Measurements from ENCODE around the gene PLCB1. TPM values are rescaled to one million over a fixed set of nuclear protein-coding genes. Genes with fewer than 3 reads are reported as not detected.

Gene PLCB1
- total RNA-seq, 1 donor = 13.4 TPM

DNA sequence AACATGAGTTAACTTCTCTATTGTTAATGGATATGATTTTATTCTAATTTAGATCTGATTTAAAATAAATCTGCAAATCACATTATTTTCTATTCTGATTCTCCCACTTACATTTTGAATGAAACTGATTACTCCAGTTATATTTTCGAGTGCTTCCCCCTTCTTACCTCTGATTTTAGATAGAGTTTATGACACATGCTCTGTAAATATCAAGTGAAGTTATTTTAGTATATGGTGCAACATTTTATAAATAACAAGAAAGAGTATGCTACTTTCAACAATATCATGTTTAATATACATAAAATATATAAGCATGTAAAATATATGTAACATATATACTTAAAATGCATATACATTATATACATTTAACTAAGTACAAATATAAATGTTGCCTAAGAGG is 38.9 kb downstream of the PLCB1 start:
- Histone ChIP-seq H2AFZ (ENCODE audit: low read length) (no peak overlapping the region), H3K4me3 (ENCODE audit: insufficient read depth, low read length) (no peak overlapping the region), H3K9me3 (ENCODE audit: low read depth, low read length) (no peaks in the 10 kb centered on the region), H3K27me3 (ENCODE audit: insufficient read depth, low read length) (no peaks in the 10 kb centered on the region), H3K79me2 (ENCODE audit: insufficient read depth, low read length) (no peaks in the 10 kb centered on the region), H3K4me1 (ENCODE audit: insufficient read depth, low read length) (no peaks in the 10 kb centered on the region), H4K20me1 (ENCODE audit: insufficient read depth, low read length) (no peaks in the 10 kb centered on the region), H3K4me2 (ENCODE audit: insufficient read depth, low read length) (no peak overlapping the region), H3K36me3 (ENCODE audit: insufficient read depth, low read length) (no peaks in the 10 kb centered on the region), H3K27ac (ENCODE audit: low read depth, low read length) (no peak overlapping the region)
- TF ChIP-seq, protein P1, sequence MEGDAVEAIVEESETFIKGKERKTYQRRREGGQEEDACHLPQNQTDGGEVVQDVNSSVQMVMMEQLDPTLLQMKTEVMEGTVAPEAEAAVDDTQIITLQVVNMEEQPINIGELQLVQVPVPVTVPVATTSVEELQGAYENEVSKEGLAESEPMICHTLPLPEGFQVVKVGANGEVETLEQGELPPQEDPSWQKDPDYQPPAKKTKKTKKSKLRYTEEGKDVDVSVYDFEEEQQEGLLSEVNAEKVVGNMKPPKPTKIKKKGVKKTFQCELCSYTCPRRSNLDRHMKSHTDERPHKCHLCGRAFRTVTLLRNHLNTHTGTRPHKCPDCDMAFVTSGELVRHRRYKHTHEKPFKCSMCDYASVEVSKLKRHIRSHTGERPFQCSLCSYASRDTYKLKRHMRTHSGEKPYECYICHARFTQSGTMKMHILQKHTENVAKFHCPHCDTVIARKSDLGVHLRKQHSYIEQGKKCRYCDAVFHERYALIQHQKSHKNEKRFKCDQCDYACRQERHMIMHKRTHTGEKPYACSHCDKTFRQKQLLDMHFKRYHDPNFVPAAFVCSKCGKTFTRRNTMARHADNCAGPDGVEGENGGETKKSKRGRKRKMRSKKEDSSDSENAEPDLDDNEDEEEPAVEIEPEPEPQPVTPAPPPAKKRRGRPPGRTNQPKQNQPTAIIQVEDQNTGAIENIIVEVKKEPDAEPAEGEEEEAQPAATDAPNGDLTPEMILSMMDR (IDR thresholded peaks at IDR 0.05; ENCODE audit: extremely low read depth, low read depth, low read length) = no peak
- DNase-seq (ENCODE audit: insufficient read length, low spot score, missing footprints) = no peak

DNA sequence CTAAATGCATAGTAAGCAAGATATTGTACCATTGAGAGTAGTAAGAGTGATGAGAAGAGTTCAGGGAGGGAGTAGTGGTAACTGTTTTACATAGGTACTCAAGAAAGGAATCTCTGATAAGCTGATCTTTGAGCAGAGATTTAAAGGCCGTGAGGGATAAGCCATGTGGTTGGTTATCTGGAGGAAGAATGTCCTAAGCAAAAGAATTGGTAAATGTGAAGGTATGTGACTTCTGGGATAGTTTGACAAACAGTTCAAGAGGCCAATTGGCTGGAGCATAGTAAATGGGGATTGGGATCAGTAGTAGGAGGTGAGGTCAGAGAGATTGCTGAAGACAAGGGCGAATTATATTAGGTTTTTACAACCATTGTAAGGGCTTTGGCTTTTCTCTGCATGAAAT is 40.1 kb downstream of the PLCB1 start:
- Histone ChIP-seq H3K27me3 (ENCODE audit: insufficient read depth, low read length) (no peaks in the 10 kb centered on the region), H3K27ac (ENCODE audit: low read depth, low read length) (no peak overlapping the region), H3K79me2 (ENCODE audit: insufficient read depth, low read length) (no peaks in the 10 kb centered on the region), H3K9me3 (ENCODE audit: low read depth, low read length) (no peaks in the 10 kb centered on the region), H3K4me1 (ENCODE audit: insufficient read depth, low read length) (no peaks in the 10 kb centered on the region), H3K36me3 (ENCODE audit: insufficient read depth, low read length) (no peaks in the 10 kb centered on the region), H4K20me1 (ENCODE audit: insufficient read depth, low read length) (no peaks in the 10 kb centered on the region), H3K4me2 (ENCODE audit: insufficient read depth, low read length) (no peak overlapping the region), H3K4me3 (ENCODE audit: insufficient read depth, low read length) (no peak overlapping the region), H2AFZ (ENCODE audit: low read length) (no peak overlapping the region)
- TF ChIP-seq, protein P1 (IDR thresholded peaks at IDR 0.05; ENCODE audit: extremely low read depth, low read depth, low read length) = no peak
- DNase-seq (ENCODE audit: insufficient read length, low spot score, missing footprints) = no peak

DNA sequence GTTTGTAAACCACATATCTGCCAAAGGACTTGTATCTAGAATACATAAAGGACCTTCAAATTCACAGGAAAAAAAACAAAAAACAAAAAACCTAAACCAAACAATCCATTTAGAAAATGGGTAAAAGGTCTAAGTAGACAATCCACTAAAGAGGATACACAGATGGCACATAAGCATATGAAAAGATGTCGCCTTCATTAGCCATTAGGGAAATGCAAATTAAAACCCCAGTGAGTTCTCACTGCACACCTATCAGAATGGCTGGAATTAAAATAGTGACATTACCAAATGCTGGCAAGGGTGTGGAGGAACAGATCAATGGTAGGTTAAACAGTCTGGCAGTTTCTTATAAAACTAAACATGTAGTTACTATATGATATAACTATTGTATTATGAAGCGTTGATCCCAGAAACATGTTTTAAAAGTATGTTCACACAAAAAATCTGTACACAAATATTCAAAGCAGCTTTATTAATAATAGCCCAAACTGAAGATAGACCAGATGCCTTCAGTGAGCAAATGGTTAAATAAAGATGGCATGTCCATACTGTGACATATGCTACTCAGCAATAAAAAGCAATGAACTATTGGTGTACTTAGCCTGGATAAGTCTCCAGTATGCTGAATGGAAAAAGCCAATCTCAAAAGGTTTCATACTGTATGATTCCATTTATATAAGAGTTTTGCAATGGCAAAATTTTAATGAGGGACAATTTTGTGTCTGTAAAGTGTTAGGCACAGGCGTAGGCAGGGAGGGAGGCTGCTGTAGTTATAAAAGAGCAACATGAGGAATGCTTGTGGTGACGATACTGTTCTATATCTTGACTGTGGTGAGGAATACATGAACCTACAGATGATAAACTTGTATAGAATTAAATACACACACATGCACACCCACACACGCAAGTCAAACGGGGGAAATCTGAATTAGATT is 43.9 kb downstream of the PLCB1 start:
- H2AFZ ChIP-seq (ENCODE audit: low read length) = no peak overlapping the region
- H3K4me3 ChIP-seq (ENCODE audit: insufficient read depth, low read length) = no peak overlapping the region
- no peaks in the 10 kb centered on the region for H3K4me1 ChIP-seq (ENCODE audit: insufficient read depth, low read length)
- H3K4me2 ChIP-seq (ENCODE audit: insufficient read depth, low read length) = no peak overlapping the region
- H4K20me1 ChIP-seq (ENCODE audit: insufficient read depth, low read length) = no peaks in the 10 kb centered on the region
- no peaks in the 10 kb centered on the region for H3K9me3 ChIP-seq (ENCODE audit: low read depth, low read length)
- no peak overlapping the region for H3K27ac ChIP-seq (ENCODE audit: low read depth, low read length)
- DNase-seq (ENCODE audit: insufficient read length, low spot score, missing footprints) = no peak
- no peaks in the 10 kb centered on the region for H3K36me3 ChIP-seq (ENCODE audit: insufficient read depth, low read length)
- no peaks in the 10 kb centered on the region for H3K79me2 ChIP-seq (ENCODE audit: insufficient read depth, low read length)
- H3K27me3 ChIP-seq (ENCODE audit: insufficient read depth, low read length) = no peaks in the 10 kb centered on the region
- TF ChIP-seq, protein P1 (IDR thresholded peaks at IDR 0.05; ENCODE audit: extremely low read depth, low read depth, low read length) = no peak

DNA sequence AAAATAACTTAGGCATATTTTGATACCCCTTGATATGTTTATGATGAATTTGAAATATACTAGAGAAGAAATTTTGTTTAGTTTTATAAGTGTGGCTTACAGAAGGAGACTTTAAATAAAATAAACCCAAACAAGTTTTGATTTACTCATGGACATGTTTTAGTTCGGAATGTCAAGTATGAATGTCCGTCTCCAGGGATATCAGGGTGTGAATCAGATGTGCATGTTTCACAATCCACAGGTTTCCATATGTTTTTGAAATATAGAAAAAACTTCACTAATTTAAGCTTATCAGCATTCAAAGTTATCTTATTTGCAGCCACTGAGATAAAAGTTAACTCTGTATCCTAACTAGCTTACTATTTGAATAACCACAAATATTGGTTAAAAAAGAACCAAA is 51.5 kb downstream of the PLCB1 start:
- Histone ChIP-seq H3K79me2 (ENCODE audit: insufficient read depth, low read length) (no peaks in the 10 kb centered on the region), H3K4me2 (ENCODE audit: insufficient read depth, low read length) (no peak overlapping the region)
- TF ChIP-seq, protein P1 (IDR thresholded peaks at IDR 0.05; ENCODE audit: extremely low read depth, low read depth, low read length) = no peak

More for the DNA sequence above, 51.5 kb downstream of the PLCB1 start:
- Histone ChIP-seq H2AFZ (ENCODE audit: low read length) (no peak overlapping the region), H3K9me3 (ENCODE audit: low read depth, low read length) (no peaks in the 10 kb centered on the region), H3K4me3 (ENCODE audit: insufficient read depth, low read length) (no peak overlapping the region), H4K20me1 (ENCODE audit: insufficient read depth, low read length) (no peaks in the 10 kb centered on the region), H3K27me3 (ENCODE audit: insufficient read depth, low read length) (no peaks in the 10 kb centered on the region), H3K36me3 (ENCODE audit: insufficient read depth, low read length) (no peaks in the 10 kb centered on the region), H3K27ac (ENCODE audit: low read depth, low read length) (no peak overlapping the region), H3K4me1 (ENCODE audit: insufficient read depth, low read length) (peaks cover 10% of the 10 kb centered on the region)
- peak; percentile 18 for DNase-seq (ENCODE audit: insufficient read length, low spot score, missing footprints)
